GM21515 (cell line): Measurements from ENCODE around the gene EXD3.
"Not testable (repeated sequence)": the region's sequence is repeated elsewhere in the genome, so short reads cannot be mapped to it uniquely, and the experiment has no call there.

Experiments
- ATAC-seq: cut with Tn5 transposase; IDR thresholded peaks from one replicate; pipeline ENCODE4 v1.9.1; 2021; ENCODE audit not compliant: unreplicated experiment

The EXD3 gene

GRCh38 chr9:137422604-137423513 lies at the start of gene EXD3, which contains the start of gene NOXA1:
TSS of gene EXD3 (minus strand) at chr9:137423162. CDS start at chr9:137395357, 27,805 bp downstream.
TSS of gene NOXA1 (plus strand) at chr9:137423393. CDS start at chr9:137423530, 137 bp downstream.
- ATAC-seq: peak; percentile 83

GRCh38 chr9:137470785-137471184 lies 47.8 kb upstream of the EXD3 start:
- ATAC-seq: no peak

- no peak for ATAC-seq
Measured at GRCh38 chr9:137467896-137468295, 44.9 kb upstream of the EXD3 start.

- ATAC-seq: no peak
Measured at GRCh38 chr9:137467161-137467581, 44.2 kb upstream of the EXD3 start.

- ATAC-seq: not testable (repeated sequence)
Measured at GRCh38 chr9:137466389-137467085, 43.6 kb upstream of the EXD3 start.

GRCh38 chr9:137465720-137466388 lies 42.9 kb upstream of the EXD3 start:
- ATAC-seq: no peak

- no peak for ATAC-seq
Measured at GRCh38 chr9:137465000-137465719, 42.2 kb upstream of the EXD3 start.

GRCh38 chr9:137464291-137464999 lies 41.5 kb upstream of the EXD3 start:
- no peak for ATAC-seq

- ATAC-seq: no peak
Measured at GRCh38 chr9:137463931-137464290, 40.9 kb upstream of the EXD3 start.

GRCh38 chr9:137462986-137463930 lies 40.3 kb upstream of the EXD3 start:
- ATAC-seq: no peak

- ATAC-seq: no peak
Measured at GRCh38 chr9:137462396-137462985, 39.5 kb upstream of the EXD3 start.

GRCh38 chr9:137461663-137462395 lies 38.9 kb upstream of the EXD3 start:
- ATAC-seq: peak; percentile 38

GRCh38 chr9:137461316-137461662 lies 38.3 kb upstream of the EXD3 start:
- ATAC-seq: no peak

- no peak for ATAC-seq
Measured at GRCh38 chr9:137460363-137461315, 37.7 kb upstream of the EXD3 start.

- no peak for ATAC-seq
Measured at GRCh38 chr9:137459601-137460362, 36.8 kb upstream of the EXD3 start.

GRCh38 chr9:137459152-137459600 lies 36.2 kb upstream of the EXD3 start, which contains the start of gene NSMF:
TSS of gene NSMF (minus strand) at chr9:137459334. CDS start at chr9:137459102, 232 bp downstream.
- ATAC-seq: peak; percentile 53
